A172 (cell line): ENCODE data around the gene C1QC. TPM values are rescaled to one million over a fixed set of nuclear protein-coding genes. Genes with fewer than 3 reads are reported as not detected.
A peak's percentile ranks its signal among the peaks of the same experiment; 100 is the strongest.
"Not testable (repeated sequence)": the region's sequence is repeated elsewhere in the genome, so short reads cannot be mapped to it uniquely, and the experiment has no call there.

Experiments used
- DNase-seq: peaks from one replicate; pipeline ENCODE4 v3.0.0-alpha.2; 2015; ENCODE audit warnings: low spot score
- total RNA-seq: library from RNA; depleted of rRNA; stranded (reverse); fragments of >200 nt; shearing (Covaris generic); gene quantifications from 2 replicates; pipeline ENCODE4 v1.2.3, GENCODE V29; 2014

C1QC gene
- total RNA-seq, 1 experiment from 2014 or later = not detected

DNA sequence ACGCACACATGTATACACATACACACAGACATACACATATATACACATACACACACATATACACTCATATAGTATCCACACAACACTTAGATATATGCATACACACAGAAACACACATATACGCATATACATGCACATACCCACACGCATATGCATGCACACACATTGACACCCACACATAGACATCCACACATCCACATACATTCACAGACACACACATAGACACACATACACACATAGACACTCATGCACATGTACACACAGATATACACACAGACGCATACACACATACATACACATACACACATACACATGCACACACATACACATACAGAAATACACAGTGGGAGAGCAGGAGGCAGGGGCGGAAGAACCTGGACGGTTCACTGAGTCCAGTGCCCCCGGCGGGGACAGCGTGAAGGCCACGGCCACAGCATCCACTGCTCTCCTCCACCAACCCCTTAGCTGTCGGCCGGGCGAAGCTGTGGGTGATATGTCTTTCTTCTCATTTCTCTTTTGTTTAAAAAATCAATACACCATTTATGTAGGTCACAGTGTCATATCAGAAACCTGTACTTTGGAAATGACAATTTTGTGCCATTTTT lies 6.8 kb downstream of the C1QC start:
- no peak for DNase-seq

GRCh38 chr1:22651941-22652856 lies 8.8 kb downstream of the C1QC start:
- DNase-seq = no peak

- no peak for DNase-seq
Observed at GRCh38 chr1:22652881-22653316, 9.5 kb downstream of the C1QC start, which contains the start of gene C1QB. TSS of gene C1QB (plus strand) at chr1:22653236. CDS start at chr1:22659463, 6,227 bp downstream.

GRCh38 chr1:22654692-22655091 lies 11.3 kb downstream of the C1QC start:
- DNase-seq = no peak

GRCh38 chr1:22658385-22659163 lies 15.1 kb downstream of the C1QC start:
- DNase-seq = no peak

DNA sequence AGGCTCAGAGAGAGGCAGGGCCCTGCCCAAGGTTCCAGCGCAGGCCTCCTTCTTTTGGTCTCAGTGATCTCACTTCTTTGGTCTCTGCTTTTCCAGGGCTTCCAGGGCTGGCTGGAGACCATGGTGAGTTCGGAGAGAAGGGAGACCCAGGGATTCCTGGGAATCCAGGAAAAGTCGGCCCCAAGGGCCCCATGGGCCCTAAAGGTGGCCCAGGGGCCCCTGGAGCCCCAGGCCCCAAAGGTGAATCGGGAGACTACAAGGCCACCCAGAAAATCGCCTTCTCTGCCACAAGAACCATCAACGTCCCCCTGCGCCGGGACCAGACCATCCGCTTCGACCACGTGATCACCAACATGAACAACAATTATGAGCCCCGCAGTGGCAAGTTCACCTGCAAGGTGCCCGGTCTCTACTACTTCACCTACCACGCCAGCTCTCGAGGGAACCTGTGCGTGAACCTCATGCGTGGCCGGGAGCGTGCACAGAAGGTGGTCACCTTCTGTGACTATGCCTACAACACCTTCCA lies 17.3 kb downstream of the C1QC start:
- no peak for DNase-seq

DNA sequence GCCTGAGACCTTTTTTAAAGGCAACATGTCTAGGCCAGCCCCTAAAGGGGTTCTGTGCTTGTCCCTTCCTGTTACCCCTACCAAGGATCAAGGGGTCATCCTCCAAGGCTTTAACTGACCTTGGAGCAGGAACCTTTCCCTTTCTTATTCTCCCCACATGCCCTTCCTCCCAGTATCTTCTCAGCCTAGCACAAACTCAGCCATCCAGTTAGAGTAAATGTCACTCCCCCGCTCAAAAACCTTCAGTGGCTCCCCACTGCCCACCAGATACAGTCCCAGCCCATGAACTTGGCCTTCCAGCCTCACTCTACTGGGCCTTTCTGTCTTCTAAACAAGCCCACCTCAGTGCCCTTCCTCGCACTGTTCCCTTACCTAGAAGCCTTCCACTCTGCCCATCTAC lies 18.4 kb downstream of the C1QC start:
- no peak for DNase-seq

DNA sequence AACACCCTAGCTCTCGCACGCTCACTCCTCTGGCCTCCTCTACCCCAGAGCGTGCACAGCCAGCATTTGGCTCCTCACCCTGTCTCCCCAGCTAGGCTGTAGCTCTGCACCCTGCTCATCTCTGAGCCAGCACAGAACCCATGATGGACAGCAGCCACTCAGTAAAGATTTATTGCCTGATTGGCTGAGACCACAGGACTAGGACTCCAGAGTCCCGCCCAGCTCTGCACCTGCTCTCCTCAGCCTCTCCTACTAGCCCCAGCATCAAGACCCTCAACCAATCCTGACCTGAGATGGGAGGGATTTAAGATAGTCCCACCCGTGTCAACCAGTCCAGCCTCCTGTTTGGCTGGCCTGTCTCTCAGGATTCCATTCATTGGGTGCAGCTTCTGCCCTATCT lies 18.9 kb downstream of the C1QC start:
- peak; percentile 39 for DNase-seq

- no peak for DNase-seq
Observed at GRCh38 chr1:22662986-22663408, 19.6 kb downstream of the C1QC start.

- DNase-seq = no peak
Observed at GRCh38 chr1:22665752-22666151, 22.3 kb downstream of the C1QC start.

DNA sequence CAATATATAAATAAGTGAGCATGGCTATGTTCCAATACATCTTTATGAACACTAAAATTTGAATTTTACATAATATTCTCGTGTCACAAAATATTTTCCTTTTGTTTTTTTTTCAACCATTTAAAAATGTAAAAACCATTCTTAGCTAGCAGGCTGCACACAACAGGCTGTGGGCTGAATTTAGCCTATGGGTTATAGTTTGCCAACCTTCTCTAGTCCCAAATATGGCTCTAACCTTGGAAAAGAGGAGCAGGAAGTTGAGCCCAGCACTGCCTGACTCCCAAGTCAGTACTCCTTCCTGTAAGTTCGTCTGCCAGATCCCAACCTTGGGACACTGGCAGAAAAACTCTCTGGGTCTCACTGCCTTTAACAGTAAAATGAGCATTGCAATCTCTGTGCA lies 23.0 kb downstream of the C1QC start:
- no peak for DNase-seq

- not testable (repeated sequence) for DNase-seq
Observed at GRCh38 chr1:22668840-22669239, 25.4 kb downstream of the C1QC start.

DNA sequence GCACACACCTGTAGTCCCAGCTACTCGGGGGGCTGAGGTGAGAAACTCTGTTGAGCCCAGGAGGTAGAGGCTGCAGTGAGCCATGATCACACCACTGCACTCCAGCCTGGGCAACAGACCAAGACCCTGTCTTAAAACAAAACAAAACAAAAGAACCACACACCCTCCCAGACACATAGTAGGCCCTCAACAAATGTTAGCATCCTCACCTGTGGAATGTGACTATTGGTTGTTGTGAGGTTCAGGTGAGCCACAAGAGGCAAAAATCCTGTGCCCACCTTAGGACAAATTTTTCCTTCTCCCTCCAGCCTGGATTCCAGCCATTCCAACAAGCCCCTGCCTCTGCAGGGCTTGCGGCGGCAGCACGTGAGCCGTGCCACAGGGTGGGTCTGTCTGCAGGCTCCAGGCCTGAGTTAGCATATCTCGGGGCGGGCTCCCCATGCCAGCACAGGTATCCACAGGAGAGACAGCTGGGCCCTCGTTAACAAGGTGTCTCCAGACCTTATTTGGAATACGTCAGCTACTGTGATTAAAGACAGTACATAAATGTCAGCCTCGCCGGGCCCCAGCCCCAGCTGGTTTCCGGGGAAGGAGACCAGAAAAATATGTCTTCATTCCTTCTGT lies 27.0 kb downstream of the C1QC start:
- no peak for DNase-seq

GRCh38 chr1:22671999-22672398 lies 28.6 kb downstream of the C1QC start:
- no peak for DNase-seq

DNA sequence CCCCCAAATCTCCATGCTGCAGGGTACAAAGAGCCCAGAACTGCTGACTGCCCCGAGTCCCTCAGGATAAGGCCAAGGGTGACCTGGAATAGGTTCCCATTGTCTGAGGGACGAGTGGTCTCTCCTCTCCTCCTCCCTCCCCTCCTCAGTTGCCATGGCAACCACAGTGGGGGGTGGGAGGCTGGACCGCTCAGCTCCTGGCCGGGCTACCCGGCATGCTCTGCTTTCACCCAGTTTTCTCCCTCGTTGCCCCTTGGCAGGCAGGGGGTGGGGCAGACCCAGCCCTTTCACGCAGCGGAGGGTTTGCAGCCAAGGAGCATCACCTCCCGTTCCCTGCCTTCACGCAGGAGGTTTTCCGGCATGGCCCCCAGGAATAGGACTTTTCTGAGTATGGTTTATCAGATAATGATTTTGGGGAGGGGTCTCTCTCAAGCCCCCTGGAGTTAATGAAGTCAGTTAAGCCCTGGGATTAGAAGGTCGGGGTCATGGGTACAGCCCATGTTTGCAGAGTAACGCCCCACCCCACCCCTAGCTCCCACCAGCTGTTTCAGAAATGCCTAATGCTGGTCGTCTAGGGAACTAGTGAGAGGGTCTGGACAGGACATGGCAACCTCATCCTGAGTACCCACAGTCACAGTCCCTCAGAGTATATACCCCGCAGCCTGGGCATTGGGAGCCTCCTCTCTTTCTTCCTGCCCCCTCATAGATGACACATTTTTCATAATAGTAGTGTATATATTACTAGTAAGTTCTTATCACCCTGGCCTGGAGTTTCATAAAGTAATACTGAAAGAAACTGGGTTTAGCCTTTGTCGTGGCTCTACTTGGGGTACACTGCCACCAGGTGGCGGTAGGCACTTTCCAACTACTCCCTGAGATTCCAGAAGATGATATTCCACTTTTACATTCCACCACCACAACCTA lies 30.3 kb downstream of the C1QC start:
- DNase-seq = peak; percentile 48

DNA sequence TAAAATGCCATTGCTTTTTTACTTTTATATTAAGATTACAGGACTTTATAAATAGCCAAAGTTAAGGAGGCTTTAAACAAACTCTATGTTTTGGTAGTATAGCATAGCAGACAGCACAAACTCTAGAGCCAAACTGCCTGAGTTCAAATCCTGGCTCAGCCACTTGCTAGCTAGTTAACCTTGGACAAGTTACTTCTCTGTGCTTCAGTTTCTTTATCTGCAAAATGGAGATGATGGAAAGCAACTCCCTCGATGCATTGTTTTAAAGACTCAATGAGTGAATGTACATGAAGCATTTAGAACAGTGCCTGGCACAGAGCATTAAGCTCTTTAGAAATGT lies 30.9 kb downstream of the C1QC start:
- no peak for DNase-seq

DNA sequence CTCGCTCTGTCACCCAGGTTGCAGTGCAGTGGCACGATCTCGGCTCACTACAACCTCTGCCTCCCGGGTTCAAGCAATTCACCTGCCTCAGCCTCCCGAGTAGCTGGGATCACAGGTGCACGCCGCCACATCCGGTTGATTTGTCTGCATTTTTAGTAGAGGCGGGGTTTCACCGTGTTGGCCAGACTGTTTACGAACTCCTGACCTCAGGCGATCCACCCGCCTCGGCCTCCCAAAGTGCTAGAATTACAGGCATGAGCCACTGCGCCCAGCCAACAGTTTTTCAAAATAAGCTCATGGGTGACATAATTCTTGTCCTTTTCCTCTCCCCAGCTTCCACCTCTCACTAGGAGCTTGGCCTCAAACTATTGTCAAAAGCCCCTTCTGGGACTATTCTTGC lies 32.7 kb downstream of the C1QC start:
- DNase-seq = not testable (repeated sequence)

GRCh38 chr1:22676916-22677583 lies 33.6 kb downstream of the C1QC start:
- DNase-seq = no peak

GRCh38 chr1:22677931-22678896 lies 34.8 kb downstream of the C1QC start:
- no peak for DNase-seq
